ENCODE data around the gene GDF9.

GRCh38 chr5:132840896-132841295, 25.4 kb downstream of the GDF9 start:
- no peak for TF ChIP-seq CTCF (IDR thresholded peaks at IDR 0.05)
- TF ChIP-seq POLR2A (IDR thresholded peaks at IDR 0.05) = no peak
- no peak for TF ChIP-seq EP300 (IDR thresholded peaks at IDR 0.05)
- no peak for TF ChIP-seq POLR2AphosphoS5 (IDR thresholded peaks at IDR 0.05)
